Activated CD8-positive, alpha-beta memory T cell treated with anti-CD3 and anti-CD28 coated beads, Interleukin-2, amount 50 U/mL, for 1 hour (primary cell): ENCODE results near the gene SRGAP1.

ENCODE experiments used
- DNase-seq: peaks from one replicate; pipeline ENCODE4 v3.0.0-alpha.2; 2020; ENCODE audit errors: extremely low read depth

The SRGAP1 gene

DNA sequence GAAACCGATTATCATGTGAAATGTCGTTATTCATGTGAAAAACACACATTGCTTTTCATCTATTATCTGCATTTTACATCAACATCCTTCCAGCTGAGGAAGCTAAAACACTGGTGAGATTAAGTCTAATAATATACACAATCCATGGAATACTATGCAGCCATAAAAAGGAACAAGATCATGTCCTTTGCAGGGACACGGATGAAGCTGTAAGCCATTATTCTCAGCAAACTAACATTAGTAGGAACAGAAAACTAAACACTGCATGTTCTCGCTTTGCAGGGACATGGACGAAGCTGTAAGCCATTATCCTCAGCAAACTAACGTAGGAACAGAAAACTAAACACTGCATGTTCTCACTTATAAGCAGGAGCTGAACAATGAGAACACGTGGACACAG, 359.3 kb downstream of the SRGAP1 start:
- DNase-seq: no peak

GRCh38 chr12:64205542-64205941, 361.0 kb downstream of the SRGAP1 start:
- no peak for DNase-seq

DNA sequence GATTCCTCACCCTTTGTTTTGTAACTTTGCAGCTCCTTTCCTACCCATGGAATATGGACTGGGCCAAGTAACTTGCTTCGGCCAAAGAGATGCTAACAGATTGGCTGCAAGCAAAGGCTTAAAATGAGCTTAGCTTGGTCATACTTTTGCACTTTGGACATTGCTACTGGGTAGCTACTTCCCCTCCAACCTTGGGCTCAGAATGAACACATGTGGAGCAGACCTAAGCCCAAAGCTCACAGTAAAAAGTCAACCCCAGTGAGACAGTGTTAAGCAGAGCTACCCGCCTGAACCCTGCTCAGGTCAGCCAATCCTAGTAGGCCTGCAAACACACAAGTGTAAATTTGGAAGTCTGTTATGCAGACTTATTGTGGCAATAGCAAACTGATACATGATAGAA, 363.0 kb downstream of the SRGAP1 start:
- no peak for DNase-seq
